ENCODE results near the gene FAAP100.

FAAP100 gene

GRCh38 chr17:81528651-81529436 is 23.3 kb downstream of the FAAP100 start:
- peak; percentile 50 to 71 for DNase-seq (ENCODE audit: low read depth in 1 of 2, low spot score in 1 of 2)
- no peak for TF ChIP-seq JUND (IDR thresholded peaks at IDR 0.05; ENCODE audit: low read depth)
- in situ Hi-C loops (cut with HindIII; ENCODE audit: low pct_unique_long_range_greater_than_20kb, low sequenced_read_pairs), result no loop called here

DNA sequence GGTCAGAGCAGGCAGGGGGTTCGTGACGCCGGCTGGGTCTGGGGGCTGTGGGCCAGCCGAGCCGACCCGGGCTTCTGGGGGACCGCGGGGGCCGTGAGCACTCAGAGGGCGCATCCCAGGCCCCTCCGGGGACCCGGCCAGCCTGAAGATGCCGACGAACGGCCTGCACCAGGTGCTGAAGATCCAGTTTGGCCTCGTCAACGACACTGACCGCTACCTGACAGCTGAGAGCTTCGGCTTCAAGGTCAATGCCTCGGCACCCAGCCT is 23.8 kb downstream of the FAAP100 start:
- in situ Hi-C loops (cut with HindIII; ENCODE audit: low pct_unique_long_range_greater_than_20kb, low sequenced_read_pairs), result no loop called here

GRCh38 chr17:81527591-81528383 is 24.4 kb downstream of the FAAP100 start, which contains the start of gene FSCN2:
FSCN2 (plus strand) TSS chr17:81528377; CDS start chr17:81528532, 155 bp downstream.
- no peak for TF ChIP-seq JUND (IDR thresholded peaks at IDR 0.05; ENCODE audit: low read depth)
- in situ Hi-C loops (cut with HindIII; ENCODE audit: low pct_unique_long_range_greater_than_20kb, low sequenced_read_pairs), result no loop called here
- DNase-seq (ENCODE audit: low read depth in 1 of 2, low spot score in 1 of 2), result no peak

More for the DNA sequence above, 23.8 kb downstream of the FAAP100 start:
- no peak for DNase-seq (ENCODE audit: low read depth in 1 of 2, low spot score in 1 of 2)
- no peak for TF ChIP-seq JUND (IDR thresholded peaks at IDR 0.05; ENCODE audit: low read depth)

DNA sequence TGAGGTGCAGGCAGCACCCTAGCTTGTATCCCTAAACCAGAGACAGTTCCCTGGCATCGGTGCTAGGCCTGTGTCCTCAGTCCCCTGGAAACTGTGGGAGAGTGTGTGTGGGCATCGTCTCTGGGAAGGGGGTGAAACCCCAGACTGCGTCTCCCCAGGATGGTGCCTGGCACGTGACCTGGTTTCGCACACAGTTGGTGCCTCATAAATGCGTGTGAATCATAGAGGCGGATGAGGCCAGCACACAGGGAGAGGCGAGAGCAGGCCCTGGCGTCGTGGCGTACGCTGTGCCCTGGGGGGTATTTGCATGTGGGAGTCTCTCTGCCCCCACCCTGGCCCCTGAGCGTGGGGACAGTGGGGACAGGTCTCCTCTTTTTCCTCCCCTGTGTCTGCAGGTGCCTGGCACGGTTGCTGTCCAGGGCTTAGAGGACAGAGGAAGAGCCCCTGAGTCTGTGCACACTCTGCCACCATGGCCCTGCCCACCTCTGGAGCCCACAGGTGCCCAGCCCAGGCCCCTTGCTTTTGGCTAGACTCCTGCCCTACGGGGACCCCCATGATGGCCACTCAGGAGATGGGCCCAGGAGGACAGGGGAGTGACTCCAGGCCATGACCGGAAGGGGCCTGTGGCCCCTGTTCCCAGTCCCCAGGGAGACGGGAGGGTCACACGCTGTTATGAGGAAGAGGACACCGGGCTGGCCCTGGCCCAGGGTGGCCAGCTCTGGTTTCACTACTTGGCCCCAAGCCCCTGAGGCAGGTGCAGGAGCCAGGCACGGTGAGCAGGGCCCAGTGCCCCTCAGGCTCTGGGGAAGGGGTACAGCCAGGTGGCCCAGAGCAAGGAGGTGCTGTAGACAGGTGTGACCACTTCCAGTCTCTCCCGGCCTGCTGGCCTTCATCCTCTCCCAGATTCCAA is 25.2 kb downstream of the FAAP100 start:
- no peak for TF ChIP-seq JUND (IDR thresholded peaks at IDR 0.05; ENCODE audit: low read depth)
- in situ Hi-C loops (cut with HindIII; ENCODE audit: low pct_unique_long_range_greater_than_20kb, low sequenced_read_pairs), result no loop called here
- no peak for DNase-seq (ENCODE audit: low read depth in 1 of 2, low spot score in 1 of 2)

GRCh38 chr17:81524865-81525159 is 27.3 kb downstream of the FAAP100 start:
- DNase-seq (ENCODE audit: low read depth in 1 of 2, low spot score in 1 of 2), result no peak
- in situ Hi-C loops (cut with HindIII; ENCODE audit: low pct_unique_long_range_greater_than_20kb, low sequenced_read_pairs), result no loop called here
- no peak for TF ChIP-seq JUND (IDR thresholded peaks at IDR 0.05; ENCODE audit: low read depth)

GRCh38 chr17:81524039-81524864 is 27.9 kb downstream of the FAAP100 start:
- no peak for DNase-seq (ENCODE audit: low read depth in 1 of 2, low spot score in 1 of 2)
- in situ Hi-C loops (cut with HindIII; ENCODE audit: low pct_unique_long_range_greater_than_20kb, low sequenced_read_pairs), result no loop called here
- no peak for TF ChIP-seq JUND (IDR thresholded peaks at IDR 0.05; ENCODE audit: low read depth)

- no peak for DNase-seq (ENCODE audit: low read depth in 1 of 2, low spot score in 1 of 2)
- in situ Hi-C loops (cut with HindIII; ENCODE audit: low pct_unique_long_range_greater_than_20kb, low sequenced_read_pairs), result no loop called here
- TF ChIP-seq JUND (IDR thresholded peaks at IDR 0.05; ENCODE audit: low read depth), result no peak
Observed at GRCh38 chr17:81523402-81524038, 28.6 kb downstream of the FAAP100 start.

DNA sequence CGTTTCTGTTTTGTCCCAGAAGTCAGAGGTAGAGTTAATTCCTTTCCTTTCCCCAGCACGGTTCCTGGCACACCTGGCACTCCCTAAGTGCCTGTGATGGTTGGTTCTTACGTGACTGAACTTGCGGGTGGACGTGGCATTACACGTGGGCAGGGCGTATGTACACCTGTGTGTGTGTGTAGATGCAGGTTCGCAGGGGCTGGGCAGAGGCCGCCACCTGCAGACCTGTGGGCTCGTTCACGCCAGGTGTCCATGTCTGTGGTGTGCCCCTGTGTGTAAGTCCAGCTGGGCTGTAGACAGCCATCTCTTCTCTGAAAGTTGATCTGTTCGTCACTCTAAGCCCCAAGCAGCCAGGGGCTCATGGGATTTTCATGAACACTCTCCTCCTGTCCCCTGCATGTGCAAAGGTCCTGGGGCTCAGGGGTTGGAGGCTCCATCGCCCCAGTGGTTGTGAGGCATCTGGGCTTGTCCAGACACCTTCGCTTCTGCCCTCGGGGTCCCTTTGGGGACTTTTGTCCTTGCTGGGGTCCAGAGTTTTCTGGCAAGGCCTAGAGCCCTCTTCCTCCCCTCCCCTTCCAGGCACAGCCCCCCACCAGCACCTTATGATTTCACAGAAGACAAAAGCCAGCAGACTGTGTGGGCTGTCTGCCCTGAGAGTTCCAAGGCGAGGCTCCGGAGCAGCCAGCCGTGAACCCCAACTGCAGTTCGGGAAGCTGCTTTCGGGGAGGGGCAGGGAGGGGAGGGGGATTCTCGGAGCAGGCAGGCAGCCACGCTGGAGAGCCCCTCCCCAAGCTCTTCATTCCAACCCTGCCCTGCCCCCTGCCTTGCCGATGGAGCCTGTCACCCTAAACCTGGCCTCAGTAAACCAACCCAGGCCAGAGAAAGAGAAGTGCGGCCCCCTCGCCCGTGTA is 29.4 kb downstream of the FAAP100 start:
- TF ChIP-seq JUND (IDR thresholded peaks at IDR 0.05; ENCODE audit: low read depth), result no peak
- in situ Hi-C loops (cut with HindIII; ENCODE audit: low pct_unique_long_range_greater_than_20kb, low sequenced_read_pairs), result no loop called here
- no peak for DNase-seq (ENCODE audit: low read depth in 1 of 2, low spot score in 1 of 2)

GRCh38 chr17:81520021-81520901 is 31.9 kb downstream of the FAAP100 start:
- in situ Hi-C loops (cut with HindIII; ENCODE audit: low pct_unique_long_range_greater_than_20kb, low sequenced_read_pairs), result no loop called here
- no peak for DNase-seq (ENCODE audit: low read depth in 1 of 2, low spot score in 1 of 2)
- no peak for TF ChIP-seq JUND (IDR thresholded peaks at IDR 0.05; ENCODE audit: low read depth)

All from T47D (cell line).